T-cell (primary cell): ENCODE results near the gene LYZ. TPM values are rescaled to one million over a fixed set of nuclear protein-coding genes. Genes with fewer than 3 reads are reported as not detected.
A peak's percentile ranks its signal among the peaks of the same experiment; 100 is the strongest.

Source experiments
- ATAC-seq, 4 experiments: fragments of 200-7000 bp in 3 of 4; fragments of 150-1000 bp in 1 of 4; cut with Tn5 transposase; replicated peaks in 1 of 4; 1 replicate in 3 of 4; 2 replicates in 1 of 4; pipeline ENCODE4 v1.10.0; 2021; ENCODE audit warnings: moderate library complexity in 3 of 4, mild to moderate bottlenecking in 2 of 4, moderate number of reproducible peaks in 1 of 4
- CTCF ChIA-PET, 2 donors: fragments of 300-600 bp; sonication (Branson Sonifier 250); formaldehyde crosslinking; loops; one replicate each; lab custom pipeline; 2022; ENCODE audit warnings: antibody characterized with exemption in 2 of 2; lab: Charles Lee
- POLR2A ChIA-PET, 2 donors: fragments of 300-600 bp; sonication (Branson Sonifier 250); formaldehyde crosslinking; loops; one replicate each; lab custom pipeline; 2022; ENCODE audit warnings: antibody characterized with exemption in 2 of 2; lab: Charles Lee
- DNase-seq, 35 experiments: peaks; one replicate each; pipeline versions ENCODE4 v3.0.0 to v3.0.0-alpha.2; 2013 to 2023
- H3K27ac ChIP-seq: one replicate; pipeline ENCODE4 v1.5.1; 2013; ENCODE audit warnings: low read length
- H3K27me3 ChIP-seq, 2 experiments: replicated peaks in 1 of 2; 1 replicate in 1 of 2; 2 replicates in 1 of 2; pipeline versions ENCODE4 v1.6.1 to v1.7.0; 2013; ENCODE audit warnings: low read length in 1 of 2, mixed read lengths in 1 of 2; ENCODE audit not compliant: control insufficient read depth in 2 of 2, insufficient read depth in 2 of 2; ENCODE audit errors: extremely low read depth in 1 of 2
- H3K36me3 ChIP-seq, 2 donors: 1 replicate in 1 of 2; 2 replicates in 1 of 2; pipeline versions ENCODE4 v1.6.1 to v1.7.0; 2013; ENCODE audit warnings: low read length in 1 of 2; ENCODE audit not compliant: control insufficient read depth in 2 of 2, insufficient read depth in 1 of 2; ENCODE audit errors: extremely low read depth in 1 of 2
- H3K4me1 ChIP-seq, 2 experiments: 1 replicate in 1 of 2; 2 replicates in 1 of 2; pipeline versions ENCODE4 v1.6.1 to v1.7.0; 2013; ENCODE audit warnings: low read length in 2 of 2, mixed read lengths in 1 of 2; ENCODE audit not compliant: insufficient read depth in 2 of 2, control insufficient read depth in 1 of 2; ENCODE audit errors: extremely low read depth in 1 of 2
- H3K4me3 ChIP-seq, 2 donors: 1 replicate in 1 of 2; 2 replicates in 1 of 2; pipeline versions ENCODE4 v1.5.1 to v1.7.0; 2013; ENCODE audit warnings: mild to moderate bottlenecking in 2 of 2, low read length in 1 of 2, moderate library complexity in 1 of 2; ENCODE audit not compliant: control insufficient read depth in 1 of 2; ENCODE audit errors: extremely low read depth in 1 of 2
- H3K9me3 ChIP-seq: 2 replicates; pipeline ENCODE4 v1.7.0; 2013
- H3K27ac Mint-ChIP-seq, 2 donors: one replicate each; pipeline ENCODE4 v1.8.0; 2020 to 2021; ENCODE audit warnings: mild to moderate bottlenecking in 2 of 2, mixed read lengths in 2 of 2
- H3K27me3 Mint-ChIP-seq, 2 donors: one replicate each; pipeline ENCODE4 v1.8.0; 2021 to 2022; ENCODE audit warnings: mixed read lengths in 2 of 2
- H3K36me3 Mint-ChIP-seq: one replicate; pipeline ENCODE4 v1.8.0; 2021; ENCODE audit warnings: mixed read lengths
- H3K4me1 Mint-ChIP-seq, 3 donors: one replicate each; pipeline ENCODE4 v1.8.0; 2020 to 2022; ENCODE audit warnings: mixed read lengths in 3 of 3, mild to moderate bottlenecking in 1 of 3
- H3K4me3 Mint-ChIP-seq, 3 donors: one replicate each; pipeline ENCODE4 v1.8.0; 2020 to 2022; ENCODE audit warnings: mild to moderate bottlenecking in 3 of 3, mixed read lengths in 3 of 3, moderate library complexity in 3 of 3
- H3K9me3 Mint-ChIP-seq, 3 donors: one replicate each; pipeline ENCODE4 v1.8.0; 2020 to 2022; ENCODE audit warnings: mixed read lengths in 3 of 3
- WGBS: methylation state at CpG from one replicate; pipeline ENCODE4 v1.1.5; 2013; ENCODE audit warnings: missing lambda C conversion rate; ENCODE audit not compliant: insufficient coverage; 5-methylcytosine and 5-hydroxymethylcytosine counted together
- total RNA-seq, 35 experiments: library from RNA in 6 of 35; stranded (reverse) in 6 of 35; fragments of 120-200 nt in 1 of 35; gene quantifications; one replicate each; pipeline versions ENCODE4 v1.2.1 to v1.2.4 and lab custom pipeline; 2013 to 2026

LYZ gene
- total RNA-seq, 5 donors from 2014 or later (not counting 1 experiment from before 2014, with no cell fraction given) = 3.4 to 17.4 (median 5.0) TPM

- CTCF ChIA-PET = interaction anchor here in 1 of 2 donors (0.6 kb wide), 1 partner anchor 29 kb away, joined by 7 read pairs; no protein-coding TSS in a partner anchor
- POLR2A ChIA-PET = interaction anchor here in 1 of 2 donors (0.7 kb wide), 1 partner anchor 754 kb away, joined by 12 read pairs; no protein-coding TSS in a partner anchor
- no peak for ATAC-seq
- no CpG with 5 or more reads among the region's 2 CpGs for WGBS
- H3K27me3 Mint-ChIP-seq = no peaks in the 10 kb centered on the region
- Histone ChIP-seq H3K36me3 (peaks cover 0 to 17% of the 10 kb centered on the region in 2 donors), H3K9me3 (no peaks in the 10 kb centered on the region), H3K27me3 (no peaks in the 10 kb centered on the region), H3K27ac (no peak overlapping the region), H3K4me1 (no peaks in the 10 kb centered on the region), H3K4me3 (no peak overlapping the region)
- no peak overlapping the region for H3K27ac Mint-ChIP-seq
- H3K4me3 Mint-ChIP-seq = no peak overlapping the region
- H3K9me3 Mint-ChIP-seq = no peaks in the 10 kb centered on the region
- H3K36me3 Mint-ChIP-seq = peaks cover 45% of the 10 kb centered on the region
- H3K4me1 Mint-ChIP-seq = peaks cover 0 to 6% (median 0%) of the 10 kb centered on the region in 3 donors
- DNase-seq = no peak
These were observed 38.7 kb downstream of the LYZ start for GRCh38 chr12:69386921-69387320.

GRCh38 chr12:69388371-69388770 lies 40.2 kb downstream of the LYZ start:
- no peaks in the 10 kb centered on the region for H3K9me3 ChIP-seq
- no peak overlapping the region for H3K4me3 Mint-ChIP-seq
- CTCF ChIA-PET = interaction anchor here in 1 of 2 donors (0.6 to 1.0 kb wide), 2 partner anchors 31 to 199 kb away, joined by 3 to 12 read pairs; no protein-coding TSS in a partner anchor
- ATAC-seq (no peak), DNase-seq (peak in 1 of 35 experiments; percentile 31)
- no peaks in the 10 kb centered on the region for H3K4me1 ChIP-seq
- POLR2A ChIA-PET = no interaction called here
- peaks cover 0 to 5% (median 0%) of the 10 kb centered on the region in 3 donors for H3K4me1 Mint-ChIP-seq
- H3K27me3 ChIP-seq = no peaks in the 10 kb centered on the region
- H3K27ac ChIP-seq = no peak overlapping the region
- H3K27me3 Mint-ChIP-seq = no peaks in the 10 kb centered on the region
- H3K36me3 ChIP-seq = peaks cover 0 to 11% of the 10 kb centered on the region in 2 donors
- no peaks in the 10 kb centered on the region for H3K9me3 Mint-ChIP-seq
- peaks cover 49% of the 10 kb centered on the region for H3K36me3 Mint-ChIP-seq
- no CpG with 5 or more reads among the region's 1 CpG for WGBS
- no peak overlapping the region for H3K27ac Mint-ChIP-seq
- H3K4me3 ChIP-seq = no peak overlapping the region

GRCh38 chr12:69389831-69390230 lies 41.6 kb downstream of the LYZ start:
- Histone ChIP-seq H3K4me3 (no peak overlapping the region), H3K9me3 (no peaks in the 10 kb centered on the region), H3K27ac (no peak overlapping the region), H3K4me1 (no peaks in the 10 kb centered on the region), H3K27me3 (no peaks in the 10 kb centered on the region), H3K36me3 (peaks cover 0 to 11% of the 10 kb centered on the region in 2 donors)
- ATAC-seq (no peak), DNase-seq (no peak)
- CTCF ChIA-PET = interaction anchor here (0.6 to 0.8 kb wide), 2 partner anchors 31 to 318 kb away, joined by 3 to 4 read pairs; no protein-coding TSS in a partner anchor
- peaks cover 56% of the 10 kb centered on the region for H3K36me3 Mint-ChIP-seq
- POLR2A ChIA-PET = interaction anchor here in 1 of 2 donors (0.6 to 0.7 kb wide), 2 partner anchors 10 to 154 kb away, joined by 7 to 12 read pairs; no protein-coding TSS in a partner anchor
- no peaks in the 10 kb centered on the region for H3K9me3 Mint-ChIP-seq
- no peaks in the 10 kb centered on the region for H3K4me1 Mint-ChIP-seq
- H3K27ac Mint-ChIP-seq = no peak overlapping the region
- H3K4me3 Mint-ChIP-seq = no peak overlapping the region
- no CpG with 5 or more reads among the region's 1 CpG for WGBS
- no peaks in the 10 kb centered on the region for H3K27me3 Mint-ChIP-seq

GRCh38 chr12:69392179-69392928 lies 44.2 kb downstream of the LYZ start:
- Mint-ChIP-seq H3K36me3 (peaks cover 64% of the 10 kb centered on the region), H3K4me3 (no peak overlapping the region), H3K27me3 (no peaks in the 10 kb centered on the region), H3K27ac (no peak overlapping the region), H3K4me1 (no peaks in the 10 kb centered on the region), H3K9me3 (peaks cover 7 to 11% (median 9%) of the 10 kb centered on the region in 3 donors)
- no CpG with 5 or more reads among the region's 1 CpG for WGBS
- POLR2A ChIA-PET = interaction anchor here in 1 of 2 donors (0.6 kb wide), 1 partner anchor 148 kb away, joined by 4 read pairs; no protein-coding TSS in a partner anchor
- no peak for DNase-seq
- ATAC-seq = no peak
- Histone ChIP-seq H3K36me3 (peaks cover 0 to 13% of the 10 kb centered on the region in 2 donors), H3K4me3 (no peak overlapping the region), H3K4me1 (no peaks in the 10 kb centered on the region), H3K27me3 (no peaks in the 10 kb centered on the region), H3K9me3 (peaks cover 3% of the 10 kb centered on the region), H3K27ac (no peak overlapping the region)
- CTCF ChIA-PET = interaction anchor here (0.6 to 0.9 kb wide), 2 partner anchors 178 to 294 kb away, joined by 3 to 4 read pairs; no protein-coding TSS in a partner anchor

- no peaks in the 10 kb centered on the region for H3K4me1 ChIP-seq
- no peak for DNase-seq
- ATAC-seq = no peak
- no peak overlapping the region for H3K4me3 ChIP-seq
- H3K4me1 Mint-ChIP-seq = no peaks in the 10 kb centered on the region
- H3K36me3 Mint-ChIP-seq = peaks cover 58% of the 10 kb centered on the region
- no peaks in the 10 kb centered on the region for H3K27me3 Mint-ChIP-seq
- H3K27ac ChIP-seq = no peak overlapping the region
- H3K27me3 ChIP-seq = no peaks in the 10 kb centered on the region
- peaks cover 8 to 11% (median 9%) of the 10 kb centered on the region in 3 donors for H3K9me3 Mint-ChIP-seq
- H3K9me3 ChIP-seq = peaks cover 3% of the 10 kb centered on the region
- ChIA-PET CTCF (interaction anchor here in 1 of 2 donors (0.6 kb wide), 1 partner anchor 39 kb away, joined by 8 read pairs; no protein-coding TSS in a partner anchor), POLR2A (no interaction called here)
- peaks cover 0 to 10% of the 10 kb centered on the region in 2 donors for H3K36me3 ChIP-seq
- no peak overlapping the region for H3K27ac Mint-ChIP-seq
- no CpG with 5 or more reads among the region's 1 CpG for WGBS
- no peak overlapping the region for H3K4me3 Mint-ChIP-seq
These were observed 47.9 kb downstream of the LYZ start for GRCh38 chr12:69396041-69396440.

- no peaks in the 10 kb centered on the region for H3K4me1 Mint-ChIP-seq
- H3K4me1 ChIP-seq = no peaks in the 10 kb centered on the region
- peaks cover 51% of the 10 kb centered on the region for H3K36me3 Mint-ChIP-seq
- H3K27me3 ChIP-seq = no peaks in the 10 kb centered on the region
- no peak overlapping the region for H3K27ac Mint-ChIP-seq
- peaks cover 8 to 11% (median 9%) of the 10 kb centered on the region in 3 donors for H3K9me3 Mint-ChIP-seq
- H3K36me3 ChIP-seq = peaks cover 0 to 3% of the 10 kb centered on the region in 2 donors
- no peak for DNase-seq
- no peaks in the 10 kb centered on the region for H3K27me3 Mint-ChIP-seq
- no CpG with 5 or more reads among the region's 3 CpGs for WGBS
- ChIA-PET CTCF (no interaction called here), POLR2A (no interaction called here)
- H3K4me3 ChIP-seq = no peak overlapping the region
- H3K4me3 Mint-ChIP-seq = no peak overlapping the region
- ATAC-seq = no peak
- H3K27ac ChIP-seq = no peak overlapping the region
- peaks cover 3% of the 10 kb centered on the region for H3K9me3 ChIP-seq
These were observed 48.8 kb downstream of the LYZ start for GRCh38 chr12:69396963-69397362.
